Measurements from ENCODE around the gene CSAD.

DNA sequence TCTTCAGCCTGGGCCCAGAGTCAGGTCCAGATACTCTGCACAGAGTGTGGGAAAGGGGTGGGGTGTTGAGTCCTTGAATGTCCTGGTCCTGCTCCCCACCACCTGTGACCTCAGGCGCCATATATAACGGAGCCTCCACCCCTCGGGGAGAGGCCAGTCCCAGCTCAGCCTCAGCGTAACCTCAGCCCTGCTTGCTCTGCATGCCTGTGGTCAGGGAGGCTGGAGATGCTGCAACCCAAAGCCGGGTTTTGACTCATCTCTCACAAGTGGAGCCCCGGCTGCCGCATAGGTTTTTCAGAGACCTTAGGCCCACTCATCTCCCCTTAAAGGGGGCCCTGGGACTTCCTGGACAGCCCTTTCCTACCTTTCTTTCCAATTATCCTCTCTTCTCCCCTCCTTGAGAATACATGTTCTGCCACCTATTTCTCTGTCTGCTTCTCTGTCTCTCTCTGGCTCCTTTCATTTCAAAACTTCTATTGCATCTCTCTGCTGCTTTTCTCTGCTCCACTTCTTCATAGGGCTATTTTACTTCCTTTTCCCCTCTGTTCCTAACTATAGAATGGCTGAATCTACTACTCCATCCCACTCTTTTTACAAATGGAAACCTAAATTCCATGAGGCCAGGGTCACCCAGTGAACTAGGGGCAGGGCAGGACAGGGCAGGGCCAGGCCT lies 25.2 kb upstream of the CSAD start:
- TF ChIP-seq, protein P1, sequence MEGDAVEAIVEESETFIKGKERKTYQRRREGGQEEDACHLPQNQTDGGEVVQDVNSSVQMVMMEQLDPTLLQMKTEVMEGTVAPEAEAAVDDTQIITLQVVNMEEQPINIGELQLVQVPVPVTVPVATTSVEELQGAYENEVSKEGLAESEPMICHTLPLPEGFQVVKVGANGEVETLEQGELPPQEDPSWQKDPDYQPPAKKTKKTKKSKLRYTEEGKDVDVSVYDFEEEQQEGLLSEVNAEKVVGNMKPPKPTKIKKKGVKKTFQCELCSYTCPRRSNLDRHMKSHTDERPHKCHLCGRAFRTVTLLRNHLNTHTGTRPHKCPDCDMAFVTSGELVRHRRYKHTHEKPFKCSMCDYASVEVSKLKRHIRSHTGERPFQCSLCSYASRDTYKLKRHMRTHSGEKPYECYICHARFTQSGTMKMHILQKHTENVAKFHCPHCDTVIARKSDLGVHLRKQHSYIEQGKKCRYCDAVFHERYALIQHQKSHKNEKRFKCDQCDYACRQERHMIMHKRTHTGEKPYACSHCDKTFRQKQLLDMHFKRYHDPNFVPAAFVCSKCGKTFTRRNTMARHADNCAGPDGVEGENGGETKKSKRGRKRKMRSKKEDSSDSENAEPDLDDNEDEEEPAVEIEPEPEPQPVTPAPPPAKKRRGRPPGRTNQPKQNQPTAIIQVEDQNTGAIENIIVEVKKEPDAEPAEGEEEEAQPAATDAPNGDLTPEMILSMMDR (conservative IDR thresholded peaks at IDR 0.05): no peak
- no peak for TF ChIP-seq EZH2 (IDR thresholded peaks at IDR 0.05; ENCODE audit: low read depth)
